ENCODE measurements around the gene TBC1D1. TPM values are rescaled to one million over a fixed set of nuclear protein-coding genes. Genes with fewer than 3 reads are reported as not detected.

The TBC1D1 gene
- polyA plus RNA-seq, 3 donors: 23.3 to 70.0 (median 31.5) TPM

- Histone ChIP-seq H3K9ac (ENCODE audit: insufficient read depth, low read length, poor library complexity, severe bottlenecking) (no peak overlapping the region), H3K27ac (ENCODE audit: low read depth in 1 of 2, low read length in 2 of 2) (peak overlapping the region in 1 of 2 donors; percentile 0), H3K36me3 (replicated peaks in 1 of 2; ENCODE audit: control insufficient read depth in 1 of 2, insufficient read depth in 2 of 2, low read length in 2 of 2) (no peaks in the 10 kb centered on the region), H3K9me3 (replicated peaks in 1 of 2; ENCODE audit: control insufficient read depth in 1 of 2, insufficient read depth in 1 of 2, low read length in 2 of 2) (no peaks in the 10 kb centered on the region), H2AFZ (ENCODE audit: insufficient read depth, low read depth, low read length, poor library complexity, severe bottlenecking) (no peak overlapping the region), H3K4me2 (replicated peaks; ENCODE audit: extremely low read depth, low read length, poor library complexity, severe bottlenecking) (peak overlapping the region; percentile 53), H3K4me1 (ENCODE audit: control insufficient read depth in 1 of 2, insufficient read depth in 2 of 2, low read length in 2 of 2) (peaks cover 23 to 36% of the 10 kb centered on the region in 2 donors), H3K27me3 (ENCODE audit: control insufficient read depth in 2 of 2, insufficient read depth in 2 of 2, low read length in 2 of 2) (no peaks in the 10 kb centered on the region), H4K20me1 (ENCODE audit: insufficient read depth, low read length) (peaks cover 84% of the 10 kb centered on the region), H3K79me2 (ENCODE audit: insufficient read depth, low read length) (peaks cover 43% of the 10 kb centered on the region), H3K4me3 (replicated peaks in 1 of 3; ENCODE audit: low read depth in 2 of 3, low read length in 3 of 3) (peak overlapping the region in 1 of 3 experiments; percentile 7)
- Mint-ChIP-seq H3K36me3 (peaks cover 12 to 19% of the 10 kb centered on the region in 2 donors), H3K4me3 (peak overlapping the region in 1 of 2 donors; percentile 51), H3K4me1 (peaks cover 42% of the 10 kb centered on the region), H3K27ac (peak overlapping the region in 5 of 7 donors; percentile 5 to 87 (median 57)), H3K9me3 (peaks cover 0 to 3% (median 0%) of the 10 kb centered on the region in 7 donors), H3K27me3 (ENCODE audit: low read depth in 3 of 3) (no peaks in the 10 kb centered on the region)
- no peak for TF ChIP-seq CTCF (IDR thresholded peaks at IDR 0.05)
- peak; percentile 47 to 57 (median 55) for DNase-seq
- 39% methylated on average over 6 of the region's 10 CpGs for WGBS (ENCODE audit: insufficient coverage)
- intact Hi-C loops (cut with micrococcal nuclease): no loop called here
Observed at GRCh38 chr4:37946503-37947179, 55.8 kb downstream of the TBC1D1 start.

GRCh38 chr4:37948542-37948941 lies 57.7 kb downstream of the TBC1D1 start:
- H3K4me1 ChIP-seq (ENCODE audit: control insufficient read depth in 1 of 2, insufficient read depth in 2 of 2, low read length in 2 of 2): peaks cover 27 to 41% of the 10 kb centered on the region in 2 donors

More at GRCh38 chr4:37948542-37948941, 57.7 kb downstream of the TBC1D1 start:
- Histone ChIP-seq H3K27me3 (ENCODE audit: control insufficient read depth in 2 of 2, insufficient read depth in 2 of 2, low read length in 2 of 2) (no peaks in the 10 kb centered on the region), H3K9ac (ENCODE audit: insufficient read depth, low read length, poor library complexity, severe bottlenecking) (no peak overlapping the region), H4K20me1 (ENCODE audit: insufficient read depth, low read length) (peaks cover 86% of the 10 kb centered on the region), H3K9me3 (replicated peaks in 1 of 2; ENCODE audit: control insufficient read depth in 1 of 2, insufficient read depth in 1 of 2, low read length in 2 of 2) (no peaks in the 10 kb centered on the region), H3K79me2 (ENCODE audit: insufficient read depth, low read length) (peaks cover 54% of the 10 kb centered on the region), H2AFZ (ENCODE audit: insufficient read depth, low read depth, low read length, poor library complexity, severe bottlenecking) (no peak overlapping the region), H3K27ac (ENCODE audit: low read depth in 1 of 2, low read length in 2 of 2) (no peak overlapping the region), H3K4me2 (replicated peaks; ENCODE audit: extremely low read depth, low read length, poor library complexity, severe bottlenecking) (no peak overlapping the region), H3K4me3 (replicated peaks in 1 of 3; ENCODE audit: low read depth in 2 of 3, low read length in 3 of 3) (no peak overlapping the region), H3K36me3 (replicated peaks in 1 of 2; ENCODE audit: control insufficient read depth in 1 of 2, insufficient read depth in 2 of 2, low read length in 2 of 2) (peaks cover 3 to 17% of the 10 kb centered on the region in 2 donors)
- intact Hi-C loops (cut with micrococcal nuclease): no loop called here
- no peak for DNase-seq
- peaks cover 27 to 31% of the 10 kb centered on the region in 2 donors for H3K36me3 Mint-ChIP-seq
- H3K27me3 Mint-ChIP-seq (ENCODE audit: low read depth in 3 of 3): no peaks in the 10 kb centered on the region
- no peak for TF ChIP-seq CTCF (IDR thresholded peaks at IDR 0.05)
- WGBS (ENCODE audit: insufficient coverage): no CpG with 5 or more reads among the region's 4 CpGs
- H3K27ac Mint-ChIP-seq: no peak overlapping the region
- H3K4me1 Mint-ChIP-seq: peaks cover 47% of the 10 kb centered on the region
- H3K9me3 Mint-ChIP-seq: peaks cover 0 to 3% (median 0%) of the 10 kb centered on the region in 7 donors
- no peak overlapping the region for H3K4me3 Mint-ChIP-seq

Data from CD14-positive monocyte (primary cell).